WTC11 (cell line): ENCODE results near the gene EEF2. TPM values are rescaled to one million over a fixed set of nuclear protein-coding genes. Genes with fewer than 3 reads are reported as not detected.

ENCODE experiments used
- ATAC-seq: fragments of 200-7000 bp; cut with Tn5 transposase; 2 replicates; pipeline ENCODE4 v1.10.0; 2021; ENCODE audit warnings: mild to moderate bottlenecking, moderate library complexity
- CTCF ChIA-PET: fragments of 300-600 bp; sonication (Branson Sonifier 250); formaldehyde crosslinking; loops from one replicate; lab custom pipeline; 2021; ENCODE audit warnings: antibody characterized with exemption; lab: Charles Lee
- POLR2A ChIA-PET: fragments of 350-600 bp; sonication (Branson Sonifier 250); formaldehyde crosslinking; loops from one replicate; lab custom pipeline; 2021; ENCODE audit warnings: antibody characterized with exemption; lab: Charles Lee
- DNase-seq: peaks from one replicate; pipeline ENCODE4 v3.0.0; 2021; ENCODE audit warnings: low spot score
- H3K27ac Mint-ChIP-seq: 2 replicates; pipeline ENCODE4 v1.8.0; 2021; ENCODE audit warnings: mixed read lengths
- H3K27me3 Mint-ChIP-seq: 2 replicates; pipeline ENCODE4 v1.8.0; 2021; ENCODE audit warnings: low read depth, mild to moderate bottlenecking, moderate library complexity, mixed read lengths
- H3K36me3 Mint-ChIP-seq: 2 replicates; pipeline ENCODE4 v1.8.0; 2021; ENCODE audit warnings: mixed read lengths
- H3K4me1 Mint-ChIP-seq: 2 replicates; pipeline ENCODE4 v1.8.0; 2022; ENCODE audit warnings: mixed read lengths
- H3K4me3 Mint-ChIP-seq: 2 replicates; pipeline ENCODE4 v1.8.0; 2021; ENCODE audit warnings: mild to moderate bottlenecking, moderate library complexity, mixed read lengths
- H3K9me3 Mint-ChIP-seq: 2 replicates; pipeline ENCODE4 v1.8.0; 2021; ENCODE audit warnings: mixed read lengths
- ARID4B ChIP-seq: sonication (generic); formaldehyde crosslinking; IDR thresholded peaks from 2 replicates; pipeline ENCODE4 v1.8.0; 2023; ENCODE audit warnings: missing genetic modification reagents, mild to moderate bottlenecking, borderline replicate concordance
- ATF2 ChIP-seq: sonication (generic); formaldehyde crosslinking; IDR thresholded peaks from 2 replicates; pipeline ENCODE4 v1.8.1; 2022; ENCODE audit warnings: low read depth, missing genetic modification reagents, borderline replicate concordance
- CDX4 ChIP-seq: fragments of 250-450 bp; sonication (Bioruptor Pico); IDR thresholded peaks from 2 replicates; pipeline ENCODE4 v1.9.0; 2021; ENCODE audit warnings: moderate library complexity, mild to moderate bottlenecking, inconsistent platforms, borderline replicate concordance
- CTCF ChIP-seq: fragments of 200-600 bp; IDR thresholded peaks from 2 replicates; pipeline ENCODE4 v1.8.0; 2022; ENCODE audit warnings: antibody characterized with exemption
- FOXP4 ChIP-seq: sonication (generic); formaldehyde crosslinking; IDR thresholded peaks from 2 replicates; pipeline ENCODE4 v1.8.0; 2022; ENCODE audit warnings: mild to moderate bottlenecking, missing genetic modification reagents
- GTF2I ChIP-seq: fragments of 250-450 bp; sonication (Bioruptor Pico); conservative IDR thresholded peaks from 2 replicates; pipeline ENCODE4 v1.4.0; 2021; ENCODE audit warnings: mild to moderate bottlenecking
- HMGXB4 ChIP-seq: sonication (generic); formaldehyde crosslinking; IDR thresholded peaks from 2 replicates; pipeline ENCODE4 v1.8.1; 2023; ENCODE audit warnings: mild to moderate bottlenecking, moderate library complexity, missing genetic modification reagents
- IRF2 ChIP-seq: sonication (generic); formaldehyde crosslinking; IDR thresholded peaks from 2 replicates; pipeline ENCODE4 v1.8.0; 2022; ENCODE audit warnings: low read depth, missing genetic modification reagents, borderline replicate concordance
- MXD4 ChIP-seq: fragments of 250-450 bp; sonication (Bioruptor Pico); IDR thresholded peaks from 2 replicates; pipeline ENCODE4 v1.8.0; 2021; ENCODE audit warnings: mild to moderate bottlenecking, moderate library complexity, borderline replicate concordance
- NFATC4 ChIP-seq: fragments of 250-450 bp; sonication (Bioruptor Pico); IDR thresholded peaks from 2 replicates; pipeline ENCODE4 v1.9.0; 2021; ENCODE audit warnings: mild to moderate bottlenecking
- PRDM15 ChIP-seq: sonication (generic); formaldehyde crosslinking; IDR thresholded peaks from 2 replicates; pipeline ENCODE4 v1.8.0; 2022; ENCODE audit warnings: missing genetic modification reagents
- ZNF121 ChIP-seq: sonication (generic); formaldehyde crosslinking; IDR thresholded peaks from 2 replicates; pipeline ENCODE4 v1.8.0; 2023; ENCODE audit warnings: missing genetic modification reagents
- ZNF423 ChIP-seq: fragments of 250-450 bp; sonication (Bioruptor Pico); IDR thresholded peaks from 2 replicates; pipeline ENCODE4 v2.1.2; 2022; ENCODE audit warnings: mild to moderate bottlenecking, moderate library complexity
- ZNF532 ChIP-seq: fragments of 250-450 bp; sonication (Bioruptor Pico); IDR thresholded peaks from 2 replicates; pipeline ENCODE4 v1.9.0; 2021; ENCODE audit warnings: mild to moderate bottlenecking, borderline replicate concordance
- ZNF671 ChIP-seq: fragments of 250-450 bp; sonication (Bioruptor Pico); IDR thresholded peaks from 2 replicates; pipeline ENCODE4 v1.8.0; 2021; ENCODE audit warnings: mild to moderate bottlenecking
- total RNA-seq: library from RNA; stranded (reverse); gene quantifications from 3 replicates; pipeline ENCODE4 v1.2.3, GENCODE V29; 2021

The EEF2 gene
- total RNA-seq, 1 experiment from 2014 or later, result 3,572 TPM

GRCh38 chr19:3954107-3954506, 31.2 kb downstream of the EEF2 start:
- H3K27me3 Mint-ChIP-seq, result no peaks in the 10 kb centered on the region
- H3K27ac Mint-ChIP-seq, result no peak overlapping the region
- DNase-seq (no peak), ATAC-seq (no peak)
- POLR2A ChIA-PET, result interaction anchor here (1.8 kb wide), 1 partner anchor 15 kb away, joined by 5 read pairs; no protein-coding TSS in a partner anchor
- CTCF ChIA-PET, result interaction anchor here (0.6 to 1.4 kb wide), 2 partner anchors 33 to 460 kb away, joined by 3 to 5 read pairs; no protein-coding TSS in a partner anchor
- H3K4me3 Mint-ChIP-seq, result no peak overlapping the region
- H3K9me3 Mint-ChIP-seq, result no peaks in the 10 kb centered on the region
- peaks cover 8% of the 10 kb centered on the region for H3K4me1 Mint-ChIP-seq
- no peaks in the 10 kb centered on the region; the same call in 1 of the 2 replicates for H3K36me3 Mint-ChIP-seq
- TF ChIP-seq ZNF121 (CRISPR knock-in tag) (no peak), ZNF423 (no peak), ZNF671 (CRISPR knock-in tag) (no peak), ZNF532 (CRISPR knock-in tag) (no peak), CTCF (no peak), ARID4B (no peak), FOXP4 (CRISPR knock-in tag) (no peak), MXD4 (no peak), NFATC4 (CRISPR knock-in tag) (no peak), IRF2 (no peak), ATF2 (CRISPR knock-in tag) (no peak), HMGXB4 (CRISPR knock-in tag) (no peak), GTF2I (CRISPR knock-in tag) (no peak), PRDM15 (no peak), CDX4 (CRISPR knock-in tag) (no peak)
